GM12801 (cell line): ENCODE results near the gene LTO1.

ENCODE experiments used
- TF ChIP-seq, protein P1 (sequence below): IDR thresholded peaks from one replicate; pipeline ENCODE4 v1.5.1; 2011; ENCODE audit warnings: control low read depth; ENCODE audit not compliant: insufficient read length; ENCODE audit errors: extremely low read depth

The LTO1 gene

DNA sequence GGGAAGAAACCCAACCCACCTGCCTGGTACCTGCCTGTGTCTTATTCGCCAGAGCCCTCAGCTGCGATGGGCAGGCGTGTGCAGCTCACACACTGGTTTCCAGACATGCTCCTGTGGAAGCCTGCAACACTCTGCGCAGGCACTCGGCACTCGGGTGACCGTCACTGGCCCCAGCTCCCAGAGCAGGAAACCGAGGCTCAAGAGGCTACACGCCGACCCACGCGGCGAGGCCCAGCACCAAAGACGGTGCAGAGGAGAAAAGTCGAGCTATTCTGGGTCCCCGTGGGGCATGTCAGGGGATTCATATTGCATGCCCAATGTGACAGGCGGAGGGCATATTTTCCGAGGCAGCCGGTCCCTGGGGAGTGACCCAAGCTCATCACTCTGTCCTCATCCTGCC, 40.3 kb upstream of the LTO1 start:
- TF ChIP-seq, protein P1, sequence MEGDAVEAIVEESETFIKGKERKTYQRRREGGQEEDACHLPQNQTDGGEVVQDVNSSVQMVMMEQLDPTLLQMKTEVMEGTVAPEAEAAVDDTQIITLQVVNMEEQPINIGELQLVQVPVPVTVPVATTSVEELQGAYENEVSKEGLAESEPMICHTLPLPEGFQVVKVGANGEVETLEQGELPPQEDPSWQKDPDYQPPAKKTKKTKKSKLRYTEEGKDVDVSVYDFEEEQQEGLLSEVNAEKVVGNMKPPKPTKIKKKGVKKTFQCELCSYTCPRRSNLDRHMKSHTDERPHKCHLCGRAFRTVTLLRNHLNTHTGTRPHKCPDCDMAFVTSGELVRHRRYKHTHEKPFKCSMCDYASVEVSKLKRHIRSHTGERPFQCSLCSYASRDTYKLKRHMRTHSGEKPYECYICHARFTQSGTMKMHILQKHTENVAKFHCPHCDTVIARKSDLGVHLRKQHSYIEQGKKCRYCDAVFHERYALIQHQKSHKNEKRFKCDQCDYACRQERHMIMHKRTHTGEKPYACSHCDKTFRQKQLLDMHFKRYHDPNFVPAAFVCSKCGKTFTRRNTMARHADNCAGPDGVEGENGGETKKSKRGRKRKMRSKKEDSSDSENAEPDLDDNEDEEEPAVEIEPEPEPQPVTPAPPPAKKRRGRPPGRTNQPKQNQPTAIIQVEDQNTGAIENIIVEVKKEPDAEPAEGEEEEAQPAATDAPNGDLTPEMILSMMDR = no peak

DNA sequence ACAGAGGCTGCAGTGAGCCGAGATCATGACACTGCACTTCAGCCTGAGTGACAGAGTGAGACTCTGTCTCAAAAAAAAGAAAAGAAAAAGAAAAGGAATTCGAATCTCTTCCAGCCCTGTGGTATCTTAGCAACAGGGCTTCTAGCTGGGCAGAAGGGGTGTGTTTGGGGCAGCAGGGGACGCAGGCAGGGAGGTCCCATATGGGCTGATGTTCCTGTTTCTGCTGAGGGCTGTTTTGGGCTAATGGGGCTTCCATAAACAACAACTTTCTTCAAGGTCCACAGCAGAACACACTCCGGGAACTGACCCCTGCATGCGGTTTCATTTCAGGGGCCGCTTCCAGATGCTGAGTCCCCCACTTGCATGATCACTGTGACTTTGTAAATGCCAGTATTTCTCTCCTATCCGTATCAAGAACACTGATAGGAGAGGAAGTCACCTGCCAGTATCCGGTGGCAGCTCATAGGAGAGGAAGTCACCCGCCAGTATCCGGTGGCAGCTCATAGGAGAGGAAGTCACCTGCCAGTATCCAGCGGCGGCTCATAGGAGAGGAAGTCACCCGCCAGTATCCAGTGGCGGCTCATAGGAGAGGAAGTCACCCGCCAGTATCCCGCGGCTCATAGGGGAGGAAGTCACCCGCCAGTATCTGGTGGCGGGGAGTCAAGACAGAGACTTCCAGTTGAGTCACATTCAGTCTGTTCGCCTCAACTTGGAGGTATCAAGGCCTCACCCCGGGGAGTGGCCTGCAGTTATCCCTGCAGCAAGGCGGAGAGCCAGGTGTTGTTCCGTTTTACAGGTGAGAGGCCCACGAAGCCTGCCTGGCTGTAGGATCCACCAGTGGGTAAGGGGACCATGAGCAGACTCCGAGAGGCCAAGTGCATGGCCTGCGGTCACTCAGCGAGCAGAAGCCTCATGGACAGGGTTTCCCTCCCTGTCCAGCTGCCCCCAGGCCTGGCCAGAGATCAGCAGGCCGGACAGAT, 37.0 kb upstream of the LTO1 start:
- TF ChIP-seq, protein P1 = no peak

DNA sequence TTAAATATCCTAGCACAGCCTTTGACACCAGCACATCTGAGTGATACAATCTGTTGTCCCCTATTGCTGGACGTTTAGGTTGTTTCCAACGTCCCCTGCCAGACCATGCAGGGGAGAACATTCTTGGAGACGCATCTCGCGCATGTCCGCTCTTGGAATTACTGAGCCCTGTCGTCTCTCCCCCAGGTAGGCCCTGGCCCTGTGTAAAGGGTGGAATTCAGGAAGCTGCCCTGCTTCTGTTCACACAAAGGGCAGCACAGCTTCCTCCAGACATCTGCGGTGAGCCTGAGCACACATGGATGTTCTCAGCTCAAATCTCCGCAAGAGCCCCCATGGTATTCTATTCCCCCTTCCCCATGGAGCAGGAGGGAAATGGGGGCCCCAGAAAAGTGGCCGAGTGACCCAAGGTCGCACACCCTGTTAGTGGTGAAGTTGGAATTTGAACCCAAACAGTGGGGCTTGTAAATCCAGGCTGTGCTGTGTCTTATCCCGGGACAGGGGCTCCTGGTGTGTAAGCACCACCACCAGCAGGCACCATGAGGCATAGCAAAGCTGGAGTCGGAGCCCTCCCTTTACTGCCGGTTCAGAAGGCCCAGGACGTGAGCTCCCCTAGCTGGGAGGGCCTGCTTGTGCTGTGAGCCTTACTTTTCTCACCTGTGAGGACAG, 33.7 kb upstream of the LTO1 start:
- TF ChIP-seq, protein P1 = no peak

DNA sequence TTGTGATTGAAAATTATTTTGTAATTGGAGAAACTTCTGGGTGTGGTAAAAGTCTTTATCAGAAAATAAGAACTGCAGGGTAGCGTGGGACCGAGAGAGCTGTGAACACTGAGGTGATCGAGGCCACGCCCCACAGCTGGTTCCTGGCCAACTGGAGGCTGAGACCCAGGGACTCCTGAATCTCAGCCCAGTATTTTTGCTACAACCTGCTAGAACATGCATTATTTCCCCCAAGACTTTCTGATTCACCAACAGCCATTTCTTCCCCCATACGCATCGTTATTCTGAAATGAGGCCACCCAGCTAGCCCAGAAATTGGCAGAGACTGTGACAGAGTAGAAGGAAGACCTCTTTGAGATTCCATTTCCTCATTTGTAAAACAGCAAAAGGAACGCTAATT, 32.0 kb upstream of the LTO1 start:
- TF ChIP-seq, protein P1 = no peak

DNA sequence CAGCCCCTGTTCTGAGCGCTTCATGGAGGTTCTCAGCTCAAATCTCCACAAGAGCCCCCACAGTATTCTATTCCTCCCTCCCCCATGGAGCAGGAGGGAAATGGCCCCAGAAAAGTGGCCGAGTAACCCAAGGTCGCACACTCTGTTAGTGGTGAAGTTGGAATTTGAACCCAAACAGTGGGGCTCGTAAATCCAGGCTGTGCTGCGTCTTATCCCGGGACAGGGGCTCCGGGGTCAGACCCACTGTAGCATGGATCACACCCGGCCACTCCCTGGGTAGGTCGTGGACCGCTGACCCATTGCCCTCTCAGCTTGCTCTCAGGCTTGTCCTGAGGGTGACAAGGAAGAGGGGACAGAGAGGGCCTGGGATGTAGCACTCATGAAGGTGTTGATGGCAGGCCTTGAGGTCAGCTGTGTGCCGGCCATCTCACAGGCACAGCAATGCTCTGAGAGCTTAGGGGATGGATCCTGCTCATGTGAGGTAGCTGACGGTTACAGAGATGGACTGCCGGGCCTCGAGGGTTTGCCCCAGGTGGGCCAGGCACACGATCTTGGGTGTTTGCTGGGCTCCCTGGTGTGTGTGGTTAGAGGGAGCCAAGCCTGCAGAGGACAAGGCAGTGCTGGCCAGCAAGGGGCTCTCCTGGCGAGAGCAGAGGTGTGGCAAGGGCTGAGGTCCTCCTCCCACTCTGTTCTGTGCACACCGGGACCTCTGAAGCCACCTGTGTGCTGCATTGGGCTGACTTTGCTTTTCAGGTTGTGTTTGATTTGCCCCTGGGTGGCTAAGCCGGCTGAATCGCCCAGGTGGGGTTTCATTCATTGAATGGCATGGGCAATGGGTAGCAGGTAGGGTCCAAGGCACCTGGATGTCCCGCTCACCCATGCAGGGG, 31.0 kb upstream of the LTO1 start:
- TF ChIP-seq, protein P1 = no peak

DNA sequence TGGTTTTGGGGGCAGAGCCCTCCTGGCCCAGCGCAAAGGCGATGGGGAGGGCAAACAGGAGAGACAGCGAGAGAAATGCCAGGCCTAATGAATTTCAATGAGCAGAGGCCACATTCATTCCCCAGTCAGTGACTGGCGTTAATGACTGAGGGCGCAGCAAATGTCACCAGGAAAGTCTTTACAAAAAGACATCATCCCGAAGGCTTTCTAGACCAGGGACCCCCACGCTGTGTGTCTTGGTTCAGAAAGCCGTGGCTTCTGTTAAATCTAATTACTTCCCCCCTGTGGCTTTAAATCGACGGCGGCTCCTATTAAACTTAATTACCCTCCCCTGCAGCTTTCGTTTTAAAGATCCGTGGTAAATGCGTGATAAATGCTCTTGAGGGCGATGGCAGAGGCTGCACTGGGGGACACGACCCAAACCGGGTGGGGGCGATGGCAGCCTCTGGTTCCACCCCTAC, 30.2 kb upstream of the LTO1 start:
- TF ChIP-seq, protein P1 = no peak
